Vagina (tissue), 2 donors: Measurements from ENCODE around the gene PRR5L. TPM values are rescaled to one million over a fixed set of nuclear protein-coding genes. Genes with fewer than 3 reads are reported as not detected.

ENCODE experiments used
- DNase-seq, 2 donors: peaks; one replicate each; pipeline ENCODE4 v3.0.0-alpha.2; 2017; ENCODE audit errors: extremely low spot score in 2 of 2
- H3K27ac ChIP-seq: fragments of 200-600 bp; sonication (generic); one replicate; pipeline ENCODE4 v1.5.1; 2019
- H3K27me3 ChIP-seq: fragments of 200-600 bp; sonication (generic); one replicate; pipeline ENCODE4 v1.5.1; 2019
- H3K36me3 ChIP-seq, 2 donors: fragments of 200-600 bp; sonication (generic); one replicate each; pipeline ENCODE4 v1.5.1; 2017 to 2019
- H3K4me1 ChIP-seq: fragments of 200-600 bp; sonication (generic); one replicate; pipeline ENCODE4 v1.5.1; 2019
- H3K4me3 ChIP-seq, 2 donors: fragments of 200-600 bp; sonication (generic); 1 replicate in 1 of 2; 2 replicates in 1 of 2; pipeline ENCODE4 v1.5.1; 2016 to 2019
- H3K9me3 ChIP-seq: fragments of 200-600 bp; sonication (generic); one replicate; pipeline ENCODE4 v1.5.1; 2019
- POLR2A ChIP-seq, 2 donors: fragments of 450-650 bp; IDR thresholded peaks; one replicate each; pipeline ENCODE4 v1.6.1; 2017; ENCODE audit warnings: antibody characterized with exemption in 2 of 2, mild to moderate bottlenecking in 2 of 2, moderate library complexity in 2 of 2
- POLR2AphosphoS5 ChIP-seq, 2 donors: sonication (generic); formaldehyde crosslinking; IDR thresholded peaks; one replicate each; pipeline ENCODE4 v1.9.0; 2017; ENCODE audit warnings: antibody characterized with exemption in 2 of 2, mild to moderate bottlenecking in 2 of 2, low read depth in 1 of 2; ENCODE audit not compliant: insufficient read depth in 1 of 2
- intact Hi-C: fragments of 100-400 bp; cut with DNase I; formaldehyde crosslinking; loops from one replicate; pipeline ENCODE4 v1.15.1; 2023
- total RNA-seq: library from RNA; depleted of rRNA; stranded (reverse); fragments of >200 nt; gene quantifications from one replicate; pipeline ENCODE4 v1.2.3, GENCODE V29; 2016
- TF ChIP-seq, protein P1 (sequence below), 3 experiments: fragments of 450-650 bp in 2 of 3; fragments of 200-600 bp in 1 of 3; sonication (generic) in 1 of 3; IDR thresholded peaks; one replicate each; pipeline ENCODE4 v1.5.1; 2017 to 2019; ENCODE audit warnings: antibody characterized with exemption in 3 of 3, mild to moderate bottlenecking in 2 of 3, moderate library complexity in 2 of 3

The PRR5L gene
- total RNA-seq, 1 donor from 2014 or later: 27.5 TPM

DNA sequence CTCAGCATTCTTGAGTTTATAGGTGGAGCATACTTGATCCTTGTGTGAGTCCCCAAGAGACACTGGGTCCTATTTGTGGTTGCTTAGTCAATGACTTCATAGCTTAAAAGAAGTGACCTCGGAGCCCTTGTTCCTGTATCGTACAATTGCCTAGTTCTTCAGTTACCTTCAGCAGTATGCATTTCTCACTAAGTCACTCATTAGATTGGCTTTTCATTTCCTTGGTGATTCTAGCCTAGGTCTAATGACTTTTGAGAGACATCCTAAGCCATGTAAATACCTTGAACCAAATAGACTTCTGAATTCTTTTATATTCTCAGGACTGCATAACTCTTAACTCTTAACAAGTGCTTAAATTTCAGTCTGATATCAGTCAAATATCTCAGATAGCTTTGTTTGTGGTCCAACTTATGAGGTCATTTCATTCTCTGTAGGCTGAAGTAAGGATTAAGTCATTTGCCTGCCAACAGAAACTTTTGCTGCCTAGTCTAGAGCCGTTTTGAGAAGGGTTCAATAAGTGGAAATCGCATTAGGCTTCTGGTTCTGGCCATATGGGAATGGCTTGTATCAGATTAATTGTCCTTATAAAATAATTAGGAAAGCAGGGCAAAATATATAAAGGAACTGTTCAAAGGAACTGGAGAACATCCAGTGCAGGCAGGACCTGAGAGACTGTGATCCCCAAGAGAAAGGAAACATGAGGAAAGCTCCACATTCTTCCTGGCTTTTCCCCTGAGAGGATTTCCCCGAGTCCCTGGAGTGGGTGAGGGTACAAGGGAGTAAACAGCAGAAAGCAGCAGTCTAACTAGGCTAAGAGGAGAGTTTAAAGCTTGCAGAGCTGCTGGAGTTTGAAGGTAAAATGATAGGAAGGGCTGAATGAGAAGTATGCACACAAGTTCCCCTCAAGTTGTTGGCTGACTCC lies 174.1 kb downstream of the PRR5L start:
- H3K27me3 ChIP-seq: no peaks in the 10 kb centered on the region
- H3K4me3 ChIP-seq: no peak overlapping the region
- H3K27ac ChIP-seq: no peak overlapping the region
- intact Hi-C loops: no loop called here
- TF ChIP-seq, protein P1, sequence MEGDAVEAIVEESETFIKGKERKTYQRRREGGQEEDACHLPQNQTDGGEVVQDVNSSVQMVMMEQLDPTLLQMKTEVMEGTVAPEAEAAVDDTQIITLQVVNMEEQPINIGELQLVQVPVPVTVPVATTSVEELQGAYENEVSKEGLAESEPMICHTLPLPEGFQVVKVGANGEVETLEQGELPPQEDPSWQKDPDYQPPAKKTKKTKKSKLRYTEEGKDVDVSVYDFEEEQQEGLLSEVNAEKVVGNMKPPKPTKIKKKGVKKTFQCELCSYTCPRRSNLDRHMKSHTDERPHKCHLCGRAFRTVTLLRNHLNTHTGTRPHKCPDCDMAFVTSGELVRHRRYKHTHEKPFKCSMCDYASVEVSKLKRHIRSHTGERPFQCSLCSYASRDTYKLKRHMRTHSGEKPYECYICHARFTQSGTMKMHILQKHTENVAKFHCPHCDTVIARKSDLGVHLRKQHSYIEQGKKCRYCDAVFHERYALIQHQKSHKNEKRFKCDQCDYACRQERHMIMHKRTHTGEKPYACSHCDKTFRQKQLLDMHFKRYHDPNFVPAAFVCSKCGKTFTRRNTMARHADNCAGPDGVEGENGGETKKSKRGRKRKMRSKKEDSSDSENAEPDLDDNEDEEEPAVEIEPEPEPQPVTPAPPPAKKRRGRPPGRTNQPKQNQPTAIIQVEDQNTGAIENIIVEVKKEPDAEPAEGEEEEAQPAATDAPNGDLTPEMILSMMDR (IDR thresholded peaks at IDR 0.05): no peak
- TF ChIP-seq POLR2A (IDR thresholded peaks at IDR 0.05) (no peak), POLR2AphosphoS5 (IDR thresholded peaks at IDR 0.05; ENCODE audit: insufficient read depth in 1 of 2, low read depth in 1 of 2) (no peak)
- no peak for DNase-seq
- H3K36me3 ChIP-seq: no peaks in the 10 kb centered on the region
- no peaks in the 10 kb centered on the region for H3K9me3 ChIP-seq
- peaks cover 8% of the 10 kb centered on the region for H3K4me1 ChIP-seq

- TF ChIP-seq POLR2AphosphoS5 (IDR thresholded peaks at IDR 0.05; ENCODE audit: insufficient read depth in 1 of 2, low read depth in 1 of 2) (no peak), POLR2A (IDR thresholded peaks at IDR 0.05) (no peak)
- TF ChIP-seq, protein P1 (IDR thresholded peaks at IDR 0.05): no peak
- no peak for DNase-seq
- H3K9me3 ChIP-seq: no peaks in the 10 kb centered on the region
- H3K27ac ChIP-seq: no peak overlapping the region
- no peaks in the 10 kb centered on the region for H3K36me3 ChIP-seq
- intact Hi-C loops: no loop called here
- no peak overlapping the region for H3K4me3 ChIP-seq
- peaks cover 8% of the 10 kb centered on the region for H3K4me1 ChIP-seq
- no peaks in the 10 kb centered on the region for H3K27me3 ChIP-seq
Observed at GRCh38 chr11:36471577-36471976, 175.5 kb downstream of the PRR5L start.

GRCh38 chr11:36475192-36475591 lies 179.1 kb downstream of the PRR5L start:
- Histone ChIP-seq H3K9me3 (no peaks in the 10 kb centered on the region), H3K27ac (no peak overlapping the region), H3K4me1 (peaks cover 6% of the 10 kb centered on the region), H3K4me3 (no peak overlapping the region), H3K27me3 (no peaks in the 10 kb centered on the region), H3K36me3 (no peaks in the 10 kb centered on the region)
- intact Hi-C loops: loop anchor here (5.0 kb wide), 1 partner anchor 168 kb away; no protein-coding TSS in a partner anchor
- TF ChIP-seq, protein P1 (IDR thresholded peaks at IDR 0.05): no peak
- TF ChIP-seq POLR2A (IDR thresholded peaks at IDR 0.05): no peak
- no peak for TF ChIP-seq POLR2AphosphoS5 (IDR thresholded peaks at IDR 0.05; ENCODE audit: insufficient read depth in 1 of 2, low read depth in 1 of 2)
- DNase-seq: no peak

DNA sequence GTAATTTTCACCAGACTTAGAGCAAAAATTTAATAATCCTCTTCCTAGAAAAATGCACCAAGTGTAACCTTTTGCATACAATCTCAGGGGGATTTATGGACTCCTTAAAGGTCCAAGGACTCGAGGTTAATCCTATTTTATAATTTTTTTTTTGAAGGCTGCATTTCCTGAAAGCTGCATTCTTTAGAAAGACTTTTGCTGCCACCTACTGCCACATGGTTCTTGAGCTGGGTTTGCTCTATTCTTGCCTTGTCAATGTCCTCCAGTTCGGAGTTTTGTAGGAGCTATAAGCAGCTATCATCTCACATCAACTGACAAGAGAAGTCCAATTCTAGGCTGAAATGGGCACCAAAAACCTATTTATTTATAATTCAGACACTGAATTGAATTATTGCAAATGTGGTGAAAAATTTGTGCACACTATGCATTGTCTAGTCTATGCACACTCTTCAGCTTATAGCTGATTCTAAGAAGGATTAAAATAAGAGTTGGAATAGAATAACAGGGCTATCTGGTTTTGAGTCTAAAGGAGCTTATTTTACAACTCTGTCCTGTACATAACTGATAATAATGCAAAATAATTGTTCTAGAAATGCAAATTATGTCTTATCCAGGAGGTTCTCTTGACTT lies 182.7 kb downstream of the PRR5L start:
- Histone ChIP-seq H3K9me3 (no peaks in the 10 kb centered on the region), H3K4me1 (no peaks in the 10 kb centered on the region), H3K36me3 (no peaks in the 10 kb centered on the region), H3K27ac (no peak overlapping the region), H3K27me3 (no peaks in the 10 kb centered on the region), H3K4me3 (no peak overlapping the region)
- DNase-seq: no peak
- TF ChIP-seq POLR2A (IDR thresholded peaks at IDR 0.05): no peak
- TF ChIP-seq, protein P1 (IDR thresholded peaks at IDR 0.05): peak; percentile 9 to 53 (median 30)
- intact Hi-C loops: loop anchor here (5.0 kb wide), 1 partner anchor 172 kb away; no protein-coding TSS in a partner anchor
